Mesenchymal stem cell (in vitro differentiated cells and primary cell): ENCODE data around the gene ZDHHC18.

ENCODE experiments used
- DNase-seq: peaks from one replicate; pipeline ENCODE4 v3.0.0-alpha.2; 2013
- H2AFZ ChIP-seq: one replicate; pipeline ENCODE4 v1.6.1; 2013; ENCODE audit warnings: low read depth, mild to moderate bottlenecking, control low read depth, inconsistent platforms, low read length, moderate library complexity
- H2AK5ac ChIP-seq: 2 replicates; pipeline ENCODE4 v1.6.1; 2013; ENCODE audit warnings: low read length, moderate library complexity, mild to moderate bottlenecking, inconsistent platforms; ENCODE audit not compliant: severe bottlenecking
- H2BK120ac ChIP-seq: one replicate; pipeline ENCODE4 v1.6.1; 2013; ENCODE audit warnings: low read depth, mild to moderate bottlenecking, inconsistent platforms, low read length, moderate library complexity
- H2BK12ac ChIP-seq, 2 experiments: one replicate each; pipeline ENCODE4 v1.6.1; 2013; ENCODE audit warnings: inconsistent platforms in 2 of 2, low read length in 2 of 2, mild to moderate bottlenecking in 2 of 2, moderate library complexity in 2 of 2, control low read depth in 1 of 2
- H2BK15ac ChIP-seq: one replicate; pipeline ENCODE4 v1.6.1; 2013; ENCODE audit warnings: mild to moderate bottlenecking, low read depth, inconsistent platforms; ENCODE audit not compliant: poor library complexity, severe bottlenecking
- H2BK5ac ChIP-seq: 2 replicates; pipeline ENCODE4 v1.6.1; 2013; ENCODE audit warnings: low read depth, mild to moderate bottlenecking, low read length, control low read depth, inconsistent platforms; ENCODE audit not compliant: poor library complexity, severe bottlenecking
- H3K14ac ChIP-seq, 2 experiments: one replicate each; pipeline ENCODE4 v1.6.1; 2013; ENCODE audit warnings: inconsistent platforms in 2 of 2, low read length in 2 of 2, control low read depth in 1 of 2, mild to moderate bottlenecking in 1 of 2, moderate library complexity in 1 of 2
- H3K18ac ChIP-seq, 2 experiments: one replicate each; pipeline ENCODE4 v1.6.1; 2013; ENCODE audit warnings: inconsistent platforms in 2 of 2, low read length in 2 of 2, control low read depth in 1 of 2, low read depth in 1 of 2, mild to moderate bottlenecking in 1 of 2
- H3K23ac ChIP-seq, 2 experiments: one replicate each; pipeline ENCODE4 v1.6.1; 2013; ENCODE audit warnings: inconsistent platforms in 2 of 2, low read length in 2 of 2, mild to moderate bottlenecking in 2 of 2, moderate library complexity in 2 of 2, control low read depth in 1 of 2
- H3K27ac ChIP-seq: 2 replicates; pipeline ENCODE4 v1.5.1; 2013; ENCODE audit warnings: mild to moderate bottlenecking, moderate library complexity, low read length, control low read depth, inconsistent platforms; ENCODE audit not compliant: poor library complexity, severe bottlenecking
- H3K27me3 ChIP-seq, 2 experiments: 2 replicates each; pipeline versions ENCODE4 v1.6.1 to v1.7.0; 2013; ENCODE audit warnings: low read length in 2 of 2, mild to moderate bottlenecking in 2 of 2, moderate library complexity in 2 of 2, control low read depth in 1 of 2, inconsistent platforms in 1 of 2; ENCODE audit not compliant: control insufficient read depth in 1 of 2, insufficient read depth in 1 of 2
- H3K36me3 ChIP-seq, 2 experiments: 2 replicates each; pipeline versions ENCODE4 v1.6.1 to v1.7.0; 2013; ENCODE audit warnings: low read length in 2 of 2, control low read depth in 1 of 2, inconsistent platforms in 1 of 2, low read depth in 1 of 2, mild to moderate bottlenecking in 1 of 2; ENCODE audit not compliant: insufficient read depth in 2 of 2, control insufficient read depth in 1 of 2
- H3K4ac ChIP-seq, 2 experiments: one replicate each; pipeline ENCODE4 v1.6.1; 2013; ENCODE audit warnings: inconsistent platforms in 2 of 2, low read length in 2 of 2, mild to moderate bottlenecking in 2 of 2, moderate library complexity in 2 of 2, control low read depth in 1 of 2, low read depth in 1 of 2
- H3K4me1 ChIP-seq: 2 replicates; pipeline ENCODE4 v1.6.1; 2013; ENCODE audit warnings: low read depth, low read length, control low read depth; ENCODE audit not compliant: control insufficient read depth, insufficient read depth
- H3K4me2 ChIP-seq: 2 replicates; pipeline ENCODE4 v1.6.1; 2013; ENCODE audit warnings: low read length, mild to moderate bottlenecking, inconsistent platforms; ENCODE audit not compliant: poor library complexity, severe bottlenecking
- H3K4me3 ChIP-seq, 2 experiments: 2 replicates each; pipeline versions ENCODE4 v1.5.1 to v1.7.0; 2013; ENCODE audit warnings: low read length in 2 of 2, mild to moderate bottlenecking in 2 of 2, control low read depth in 1 of 2, low read depth in 1 of 2; ENCODE audit not compliant: insufficient read depth in 1 of 2
- H3K79me1 ChIP-seq: replicated peaks from 2 replicates; pipeline ENCODE4 v1.6.1; 2013; ENCODE audit warnings: mild to moderate bottlenecking, control low read depth, low read length, inconsistent platforms; ENCODE audit not compliant: poor library complexity, severe bottlenecking
- H3K9ac ChIP-seq: 2 replicates; pipeline ENCODE4 v1.7.0; 2013; ENCODE audit warnings: mild to moderate bottlenecking, low read length, moderate library complexity
- H3K9me3 ChIP-seq: 2 replicates; pipeline ENCODE4 v1.7.0; 2013; ENCODE audit warnings: mild to moderate bottlenecking, low read length; ENCODE audit not compliant: control insufficient read depth
- H4K8ac ChIP-seq: one replicate; pipeline ENCODE4 v1.6.1; 2013; ENCODE audit warnings: inconsistent platforms, mild to moderate bottlenecking, low read length, moderate library complexity
- H4K91ac ChIP-seq: one replicate; pipeline ENCODE4 v1.6.1; 2013; ENCODE audit warnings: mild to moderate bottlenecking, low read length, inconsistent platforms
- WGBS: methylation state at CpG from one replicate; pipeline ENCODE4 v1.1.7; 2013; ENCODE audit warnings: mixed read lengths; 5-methylcytosine and 5-hydroxymethylcytosine counted together

The ZDHHC18 gene

GRCh38 chr1:26857473-26858060 lies 31.1 kb downstream of the ZDHHC18 start:
- Histone ChIP-seq H4K8ac (no peak overlapping the region), H3K36me3 (peaks cover 39 to 51% of the 10 kb centered on the region in 2 experiments), H2BK15ac (no peak overlapping the region), H3K4me3 (no peak overlapping the region), H3K27ac (no peak overlapping the region), H3K4me1 (peaks cover 17% of the 10 kb centered on the region), H3K4ac (no peak overlapping the region), H3K9ac (no peak overlapping the region), H3K79me1 (peaks cover 2% of the 10 kb centered on the region), H4K91ac (no peak overlapping the region), H3K14ac (no peak overlapping the region), H3K27me3 (no peaks in the 10 kb centered on the region), H3K9me3 (no peaks in the 10 kb centered on the region), H2BK12ac (no peak overlapping the region), H2BK120ac (no peak overlapping the region), H3K23ac (no peak overlapping the region), H3K4me2 (no peak overlapping the region), H3K18ac (no peak overlapping the region), H2AFZ (no peak overlapping the region), H2AK5ac (no peak overlapping the region), H2BK5ac (no peak overlapping the region)
- 89% methylated on average over 8 of the region's 8 CpGs for WGBS
- no peak for DNase-seq

DNA sequence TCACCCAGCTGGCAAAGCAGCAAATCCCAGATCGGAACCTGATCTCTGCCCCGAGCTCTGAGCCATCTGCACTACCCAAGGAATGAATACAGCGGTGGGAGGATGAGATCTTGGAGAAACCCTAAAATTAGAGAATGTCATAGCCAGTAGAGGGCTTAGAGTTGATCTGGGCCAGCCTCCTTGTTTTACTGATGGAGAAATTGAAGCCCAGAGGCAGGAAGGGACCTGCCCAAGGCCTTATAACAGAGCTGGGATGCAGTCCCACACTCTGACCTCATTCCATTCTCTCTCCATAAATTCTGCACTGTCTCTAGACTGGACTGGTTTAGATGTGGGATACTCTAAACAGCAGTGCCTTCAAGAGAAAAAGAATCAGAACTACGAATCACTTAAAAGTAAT lies 31.7 kb downstream of the ZDHHC18 start:
- no peak overlapping the region for H2BK120ac ChIP-seq
- H3K27ac ChIP-seq = no peak overlapping the region
- no peak for DNase-seq
- H2BK12ac ChIP-seq = no peak overlapping the region
- no peak overlapping the region for H3K23ac ChIP-seq
- 94% methylated on average over 4 of the region's 4 CpGs for WGBS
- peaks cover 17% of the 10 kb centered on the region for H3K4me1 ChIP-seq
- no peak overlapping the region for H3K4me2 ChIP-seq
- H2BK15ac ChIP-seq = no peak overlapping the region
- H3K9ac ChIP-seq = peak overlapping the region; percentile 27
- no peak overlapping the region for H4K91ac ChIP-seq
- no peak overlapping the region for H3K18ac ChIP-seq
- H3K14ac ChIP-seq = no peak overlapping the region
- peaks cover 34 to 47% of the 10 kb centered on the region in 2 experiments for H3K36me3 ChIP-seq
- no peak overlapping the region for H2AFZ ChIP-seq
- peaks cover 2% of the 10 kb centered on the region for H3K79me1 ChIP-seq
- H2BK5ac ChIP-seq = no peak overlapping the region
- no peak overlapping the region for H3K4ac ChIP-seq
- no peaks in the 10 kb centered on the region for H3K9me3 ChIP-seq
- no peaks in the 10 kb centered on the region for H3K27me3 ChIP-seq
- no peak overlapping the region for H2AK5ac ChIP-seq
- H4K8ac ChIP-seq = no peak overlapping the region
- no peak overlapping the region for H3K4me3 ChIP-seq

- no peak overlapping the region for H2BK15ac ChIP-seq
- no peak overlapping the region for H3K14ac ChIP-seq
- H3K79me1 ChIP-seq = peaks cover 2% of the 10 kb centered on the region
- H4K91ac ChIP-seq = no peak overlapping the region
- H3K23ac ChIP-seq = no peak overlapping the region
- H3K9me3 ChIP-seq = no peaks in the 10 kb centered on the region
- H2BK5ac ChIP-seq = no peak overlapping the region
- no peak overlapping the region for H3K4ac ChIP-seq
- WGBS = 96% methylated on average over 7 of the region's 7 CpGs
- no peak overlapping the region for H4K8ac ChIP-seq
- H2BK120ac ChIP-seq = no peak overlapping the region
- peak overlapping the region; percentile 27 for H3K9ac ChIP-seq
- no peak for DNase-seq
- no peak overlapping the region for H3K4me2 ChIP-seq
- H3K36me3 ChIP-seq = peaks cover 25 to 44% of the 10 kb centered on the region in 2 experiments
- peaks cover 19% of the 10 kb centered on the region for H3K4me1 ChIP-seq
- H2AK5ac ChIP-seq = no peak overlapping the region
- H3K4me3 ChIP-seq = no peak overlapping the region
- H2BK12ac ChIP-seq = no peak overlapping the region
- no peak overlapping the region for H3K27ac ChIP-seq
- no peak overlapping the region for H2AFZ ChIP-seq
- H3K18ac ChIP-seq = no peak overlapping the region
- no peaks in the 10 kb centered on the region for H3K27me3 ChIP-seq
Measured at GRCh38 chr1:26858891-26859640, 32.6 kb downstream of the ZDHHC18 start.

- Histone ChIP-seq H3K18ac (no peak overlapping the region), H2BK5ac (no peak overlapping the region), H2AFZ (no peak overlapping the region), H2BK120ac (no peak overlapping the region), H4K91ac (no peak overlapping the region), H3K4me3 (no peak overlapping the region), H3K9me3 (no peaks in the 10 kb centered on the region), H3K79me1 (no peaks in the 10 kb centered on the region), H2BK15ac (no peak overlapping the region), H3K23ac (no peak overlapping the region), H3K27me3 (no peaks in the 10 kb centered on the region), H3K14ac (no peak overlapping the region), H4K8ac (no peak overlapping the region), H2AK5ac (peak overlapping the region; percentile 10), H3K4me2 (no peak overlapping the region), H3K9ac (peak overlapping the region; percentile 25), H3K36me3 (peaks cover 4 to 24% of the 10 kb centered on the region in 2 experiments), H2BK12ac (no peak overlapping the region), H3K4ac (no peak overlapping the region), H3K27ac (no peak overlapping the region), H3K4me1 (peaks cover 29% of the 10 kb centered on the region)
- peak; percentile 58 for DNase-seq
- WGBS = 77% methylated on average over 5 of the region's 5 CpGs
Measured at GRCh38 chr1:26861286-26861701, 34.8 kb downstream of the ZDHHC18 start.
